ENCODE measurements around the gene TAS2R42.

Gene TAS2R42

GRCh38 chr12:11186837-11187236 is at the start of gene TAS2R42:
Gene TAS2R42, minus strand, starts transcription at chr12:11186937. Its CDS starts 0 bp downstream, at chr12:11186937.
- in situ Hi-C loops (cut with HindIII; ENCODE audit: low pct_ligation_motif_present, low pct_unique_long_range_greater_than_20kb, low sequenced_read_pairs) = no loop called here

GRCh38 chr12:11233532-11233931 is 46.8 kb upstream of the TAS2R42 start:
- DNase-seq = no peak
- in situ Hi-C loops (cut with HindIII; ENCODE audit: low pct_ligation_motif_present, low pct_unique_long_range_greater_than_20kb, low sequenced_read_pairs) = loop anchor here (25.0 kb wide), 1 partner anchor 254 kb away; no protein-coding TSS in a partner anchor

More at GRCh38 chr12:11186837-11187236, at the start of gene TAS2R42:
- DNase-seq = no peak

GRCh38 chr12:11228296-11228879 is 41.7 kb upstream of the TAS2R42 start:
- peak; percentile 64 for DNase-seq
- in situ Hi-C loops (cut with HindIII; ENCODE audit: low pct_ligation_motif_present, low pct_unique_long_range_greater_than_20kb, low sequenced_read_pairs) = loop anchor here (25.0 kb wide), 1 partner anchor 259 kb away; no protein-coding TSS in a partner anchor

- in situ Hi-C loops (cut with HindIII; ENCODE audit: low pct_ligation_motif_present, low pct_unique_long_range_greater_than_20kb, low sequenced_read_pairs) = loop anchor here (25.0 kb wide), 1 partner anchor 260 kb away; no protein-coding TSS in a partner anchor
- no peak for DNase-seq
Observed at GRCh38 chr12:11227373-11227772, 40.6 kb upstream of the TAS2R42 start.

GRCh38 chr12:11209113-11209512 is 22.4 kb upstream of the TAS2R42 start:
- no peak for DNase-seq

GRCh38 chr12:11204173-11204572 is 17.4 kb upstream of the TAS2R42 start:
- DNase-seq = no peak
- in situ Hi-C loops (cut with HindIII; ENCODE audit: low pct_ligation_motif_present, low pct_unique_long_range_greater_than_20kb, low sequenced_read_pairs) = no loop called here

More at GRCh38 chr12:11209113-11209512, 22.4 kb upstream of the TAS2R42 start:
- in situ Hi-C loops (cut with HindIII; ENCODE audit: low pct_ligation_motif_present, low pct_unique_long_range_greater_than_20kb, low sequenced_read_pairs) = no loop called here

- DNase-seq = no peak
- in situ Hi-C loops (cut with HindIII; ENCODE audit: low pct_ligation_motif_present, low pct_unique_long_range_greater_than_20kb, low sequenced_read_pairs) = no loop called here
Observed at GRCh38 chr12:11202811-11203210, 16.1 kb upstream of the TAS2R42 start.

- no peak for DNase-seq
- in situ Hi-C loops (cut with HindIII; ENCODE audit: low pct_ligation_motif_present, low pct_unique_long_range_greater_than_20kb, low sequenced_read_pairs) = no loop called here
Observed at GRCh38 chr12:11183011-11183410, 3.7 kb downstream of the TAS2R42 start.

- in situ Hi-C loops (cut with HindIII; ENCODE audit: low pct_ligation_motif_present, low pct_unique_long_range_greater_than_20kb, low sequenced_read_pairs) = no loop called here
- no peak for DNase-seq
Observed at GRCh38 chr12:11182529-11182928, 4.2 kb downstream of the TAS2R42 start.

- DNase-seq = no peak
- in situ Hi-C loops (cut with HindIII; ENCODE audit: low pct_ligation_motif_present, low pct_unique_long_range_greater_than_20kb, low sequenced_read_pairs) = no loop called here
Observed at GRCh38 chr12:11178250-11178649, 8.5 kb downstream of the TAS2R42 start.

GRCh38 chr12:11174022-11174421 is 12.7 kb downstream of the TAS2R42 start:
- in situ Hi-C loops (cut with HindIII; ENCODE audit: low pct_ligation_motif_present, low pct_unique_long_range_greater_than_20kb, low sequenced_read_pairs) = no loop called here
- no peak for DNase-seq

GRCh38 chr12:11171969-11172675 is 14.6 kb downstream of the TAS2R42 start:
- DNase-seq = peak; percentile 61
- in situ Hi-C loops (cut with HindIII; ENCODE audit: low pct_ligation_motif_present, low pct_unique_long_range_greater_than_20kb, low sequenced_read_pairs) = no loop called here

- peak; percentile 99 for DNase-seq
- in situ Hi-C loops (cut with HindIII; ENCODE audit: low pct_ligation_motif_present, low pct_unique_long_range_greater_than_20kb, low sequenced_read_pairs) = no loop called here
Observed at GRCh38 chr12:11171145-11171968, 15.4 kb downstream of the TAS2R42 start, which contains the start of gene SMIM10L1. Gene SMIM10L1, plus strand, starts transcription at chr12:11171194. Its CDS starts 163 bp downstream, at chr12:11171357.

GRCh38 chr12:11170810-11171144 is 16.0 kb downstream of the TAS2R42 start:
- in situ Hi-C loops (cut with HindIII; ENCODE audit: low pct_ligation_motif_present, low pct_unique_long_range_greater_than_20kb, low sequenced_read_pairs) = no loop called here
- DNase-seq = no peak

- in situ Hi-C loops (cut with HindIII; ENCODE audit: low pct_ligation_motif_present, low pct_unique_long_range_greater_than_20kb, low sequenced_read_pairs) = no loop called here
- no peak for DNase-seq
Observed at GRCh38 chr12:11166300-11166699, 20.4 kb downstream of the TAS2R42 start.

GRCh38 chr12:11164384-11164783 is 22.4 kb downstream of the TAS2R42 start:
- in situ Hi-C loops (cut with HindIII; ENCODE audit: low pct_ligation_motif_present, low pct_unique_long_range_greater_than_20kb, low sequenced_read_pairs) = no loop called here
- no peak for DNase-seq

GRCh38 chr12:11162502-11162901 is 24.2 kb downstream of the TAS2R42 start:
- no peak for DNase-seq
- in situ Hi-C loops (cut with HindIII; ENCODE audit: low pct_ligation_motif_present, low pct_unique_long_range_greater_than_20kb, low sequenced_read_pairs) = no loop called here

GRCh38 chr12:11158885-11159444 is 27.8 kb downstream of the TAS2R42 start:
- in situ Hi-C loops (cut with HindIII; ENCODE audit: low pct_ligation_motif_present, low pct_unique_long_range_greater_than_20kb, low sequenced_read_pairs) = no loop called here
- DNase-seq = no peak

GRCh38 chr12:11154400-11154925 is 32.3 kb downstream of the TAS2R42 start:
- no peak for DNase-seq
- in situ Hi-C loops (cut with HindIII; ENCODE audit: low pct_ligation_motif_present, low pct_unique_long_range_greater_than_20kb, low sequenced_read_pairs) = no loop called here
